ENCODE data around the gene IL17REL.

- no peak for TF ChIP-seq CTCF (conservative IDR thresholded peaks at IDR 0.05 in 1 of 2, IDR thresholded peaks at IDR 0.05 in 1 of 2; ENCODE audit: extremely low read depth in 1 of 2, insufficient read depth in 1 of 2, low read depth in 1 of 2, low read length in 2 of 2)
- TF ChIP-seq EZH2 (IDR thresholded peaks at IDR 0.05; ENCODE audit: borderline replicate concordance, low read length): no peak
Measured at GRCh38 chr22:49993649-49994360, 18.8 kb downstream of the IL17REL start.
